GM18502 (cell line): ENCODE measurements around the gene UBQLN2.
A peak's percentile ranks its signal among the peaks of the same experiment; 100 is the strongest.
"Not testable (repeated sequence)": the region's sequence is repeated elsewhere in the genome, so short reads cannot be mapped to it uniquely, and the experiment has no call there.

Experiments
- ATAC-seq: cut with Tn5 transposase; IDR thresholded peaks from one replicate; pipeline ENCODE4 v1.9.1; 2021; ENCODE audit warnings: mild to moderate bottlenecking; ENCODE audit not compliant: unreplicated experiment, poor library complexity

The UBQLN2 gene

GRCh38 chrX:56563231-56564161 is at the start of gene UBQLN2:
Gene UBQLN2, plus strand, starts transcription at chrX:56563627. Its CDS starts 247 bp downstream, at chrX:56563874.
- ATAC-seq = peak; percentile 74

- ATAC-seq = no peak
These were observed 43.8 kb upstream of the UBQLN2 start for GRCh38 chrX:56519642-56520041.

GRCh38 chrX:56529482-56530007 is 33.9 kb upstream of the UBQLN2 start:
- ATAC-seq = not testable (repeated sequence)

- ATAC-seq = no peak
These were observed 33.4 kb upstream of the UBQLN2 start for GRCh38 chrX:56530011-56530410.

GRCh38 chrX:56550667-56551066 is 12.8 kb upstream of the UBQLN2 start:
- ATAC-seq = no peak

- no peak for ATAC-seq
These were observed 8.6 kb upstream of the UBQLN2 start for GRCh38 chrX:56554870-56555269.

GRCh38 chrX:56557376-56557929 is 6.0 kb upstream of the UBQLN2 start:
- ATAC-seq = no peak

- ATAC-seq = peak; percentile 19
These were observed 898 bp downstream of the UBQLN2 start for GRCh38 chrX:56564164-56564885.

- ATAC-seq = no peak
These were observed 1.8 kb downstream of the UBQLN2 start for GRCh38 chrX:56564921-56565840.

GRCh38 chrX:56569378-56570057 is 6.1 kb downstream of the UBQLN2 start:
- no peak for ATAC-seq

GRCh38 chrX:56572975-56573374 is 9.5 kb downstream of the UBQLN2 start:
- no peak for ATAC-seq

GRCh38 chrX:56574861-56575260 is 11.4 kb downstream of the UBQLN2 start:
- ATAC-seq = no peak

GRCh38 chrX:56576721-56577120 is 13.3 kb downstream of the UBQLN2 start:
- ATAC-seq = no peak

GRCh38 chrX:56588397-56589188 is 25.2 kb downstream of the UBQLN2 start:
- ATAC-seq = no peak

- not testable (repeated sequence) for ATAC-seq
These were observed 28.4 kb downstream of the UBQLN2 start for GRCh38 chrX:56591830-56592229.

- ATAC-seq = no peak
These were observed 36.7 kb downstream of the UBQLN2 start for GRCh38 chrX:56600141-56600540.

GRCh38 chrX:56600987-56601386 is 37.6 kb downstream of the UBQLN2 start:
- no peak for ATAC-seq

GRCh38 chrX:56615282-56615681 is 51.9 kb downstream of the UBQLN2 start:
- ATAC-seq = no peak
